ENCODE measurements around the gene VCAN. TPM values are rescaled to one million over a fixed set of nuclear protein-coding genes. Genes with fewer than 3 reads are reported as not detected.

VCAN gene
- total RNA-seq, 1 donor from 2014 or later = 67.5 TPM

DNA sequence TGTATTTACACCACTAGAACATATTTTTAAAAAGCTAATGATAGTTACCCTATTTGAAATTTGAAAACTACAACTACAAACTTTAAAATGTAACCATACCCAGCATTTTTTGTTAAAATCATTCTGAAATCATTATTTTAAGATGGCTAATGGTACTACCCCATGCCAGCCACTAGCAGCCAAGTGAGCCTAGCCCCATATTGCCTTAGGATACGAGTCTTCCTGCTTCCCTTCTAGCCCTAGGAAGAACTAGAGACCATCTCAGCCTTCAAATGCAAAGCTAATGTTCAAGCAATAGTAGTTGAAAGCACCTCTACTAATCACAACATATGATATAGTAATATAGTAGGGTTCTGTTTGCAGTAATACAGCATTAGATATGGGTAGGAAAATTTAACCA lies 24.0 kb upstream of the VCAN start:
- H3K27me3 Mint-ChIP-seq (ENCODE audit: unreplicated experiment) = peaks cover 2% of the 10 kb centered on the region
- H3K27ac Mint-ChIP-seq (ENCODE audit: unreplicated experiment) = no peak overlapping the region

DNA sequence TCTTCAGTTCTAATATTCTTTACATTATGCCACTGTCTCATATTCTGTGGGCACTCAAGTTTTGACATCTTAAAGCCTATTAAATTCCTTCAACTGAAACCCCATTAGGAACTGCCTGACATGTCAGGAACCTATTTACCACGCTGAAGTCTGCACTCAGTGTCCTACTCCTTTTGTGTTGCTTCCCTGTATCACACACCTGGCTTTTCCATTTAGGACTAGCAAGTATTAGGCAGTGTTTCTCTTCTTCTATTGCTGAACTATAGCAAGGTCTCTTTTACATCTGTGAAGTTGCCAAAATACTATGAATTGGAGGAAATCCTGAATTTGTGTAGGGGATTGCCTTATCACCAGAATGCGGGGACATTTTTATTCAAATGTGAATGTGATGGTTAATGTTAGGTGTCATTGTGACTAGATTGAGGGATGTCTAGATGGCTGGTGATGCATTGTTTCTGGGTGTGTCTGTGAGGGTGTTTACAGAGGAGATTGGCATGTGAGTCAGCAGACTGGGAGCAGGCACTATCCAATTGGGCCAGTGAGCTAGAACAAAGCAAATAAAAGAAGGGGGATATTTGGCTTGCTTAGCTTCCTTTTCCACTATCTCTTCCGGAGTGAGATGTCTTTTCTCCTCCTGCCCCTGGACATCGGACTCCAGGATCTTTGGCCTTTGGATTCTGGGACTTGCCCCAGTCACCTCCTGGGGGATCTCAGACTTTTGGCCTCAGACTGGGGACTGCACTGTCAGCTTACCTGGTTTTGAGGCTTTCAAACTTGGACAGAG lies 21.2 kb upstream of the VCAN start:
- TF ChIP-seq, protein P1, sequence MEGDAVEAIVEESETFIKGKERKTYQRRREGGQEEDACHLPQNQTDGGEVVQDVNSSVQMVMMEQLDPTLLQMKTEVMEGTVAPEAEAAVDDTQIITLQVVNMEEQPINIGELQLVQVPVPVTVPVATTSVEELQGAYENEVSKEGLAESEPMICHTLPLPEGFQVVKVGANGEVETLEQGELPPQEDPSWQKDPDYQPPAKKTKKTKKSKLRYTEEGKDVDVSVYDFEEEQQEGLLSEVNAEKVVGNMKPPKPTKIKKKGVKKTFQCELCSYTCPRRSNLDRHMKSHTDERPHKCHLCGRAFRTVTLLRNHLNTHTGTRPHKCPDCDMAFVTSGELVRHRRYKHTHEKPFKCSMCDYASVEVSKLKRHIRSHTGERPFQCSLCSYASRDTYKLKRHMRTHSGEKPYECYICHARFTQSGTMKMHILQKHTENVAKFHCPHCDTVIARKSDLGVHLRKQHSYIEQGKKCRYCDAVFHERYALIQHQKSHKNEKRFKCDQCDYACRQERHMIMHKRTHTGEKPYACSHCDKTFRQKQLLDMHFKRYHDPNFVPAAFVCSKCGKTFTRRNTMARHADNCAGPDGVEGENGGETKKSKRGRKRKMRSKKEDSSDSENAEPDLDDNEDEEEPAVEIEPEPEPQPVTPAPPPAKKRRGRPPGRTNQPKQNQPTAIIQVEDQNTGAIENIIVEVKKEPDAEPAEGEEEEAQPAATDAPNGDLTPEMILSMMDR (IDR thresholded peaks at IDR 0.05) = no peak
- H3K27ac Mint-ChIP-seq (ENCODE audit: unreplicated experiment) = no peak overlapping the region
- H3K27me3 Mint-ChIP-seq (ENCODE audit: unreplicated experiment) = peaks cover 2% of the 10 kb centered on the region
- H3K4me1 Mint-ChIP-seq (ENCODE audit: unreplicated experiment) = no peaks in the 10 kb centered on the region
- H3K9me3 Mint-ChIP-seq (ENCODE audit: unreplicated experiment) = peaks cover 21% of the 10 kb centered on the region
- DNase-seq (ENCODE audit: extremely low spot score, unreplicated experiment) = no peak
- no peaks in the 10 kb centered on the region for H3K36me3 Mint-ChIP-seq (ENCODE audit: unreplicated experiment)
- no peak overlapping the region for H3K4me3 Mint-ChIP-seq (ENCODE audit: unreplicated experiment)

More for the DNA sequence above, 24.0 kb upstream of the VCAN start:
- H3K4me3 Mint-ChIP-seq (ENCODE audit: unreplicated experiment) = no peak overlapping the region
- H3K36me3 Mint-ChIP-seq (ENCODE audit: unreplicated experiment) = no peaks in the 10 kb centered on the region
- no peaks in the 10 kb centered on the region for H3K9me3 Mint-ChIP-seq (ENCODE audit: unreplicated experiment)
- no peaks in the 10 kb centered on the region for H3K4me1 Mint-ChIP-seq (ENCODE audit: unreplicated experiment)
- no peak for DNase-seq (ENCODE audit: extremely low spot score, unreplicated experiment)
- TF ChIP-seq, protein P1 (IDR thresholded peaks at IDR 0.05) = no peak

DNA sequence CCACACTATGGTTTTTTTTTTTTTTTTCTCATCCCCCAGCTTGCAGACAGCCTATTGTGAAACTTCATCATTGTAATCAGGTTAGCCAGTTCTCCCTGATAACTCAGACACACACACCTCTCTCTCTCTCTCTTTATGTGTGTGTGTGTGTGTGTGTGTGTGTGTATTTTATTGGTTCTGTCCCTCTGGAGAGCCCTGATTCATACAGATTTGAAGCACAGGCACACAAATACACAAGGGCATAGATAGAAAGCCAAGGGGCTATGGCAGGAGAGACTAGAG lies 20.6 kb upstream of the VCAN start:
- peaks cover 2% of the 10 kb centered on the region for H3K27me3 Mint-ChIP-seq (ENCODE audit: unreplicated experiment)
- H3K4me1 Mint-ChIP-seq (ENCODE audit: unreplicated experiment) = no peaks in the 10 kb centered on the region
- no peak for DNase-seq (ENCODE audit: extremely low spot score, unreplicated experiment)
- no peaks in the 10 kb centered on the region for H3K36me3 Mint-ChIP-seq (ENCODE audit: unreplicated experiment)
- no peak overlapping the region for H3K27ac Mint-ChIP-seq (ENCODE audit: unreplicated experiment)
- no peak overlapping the region for H3K4me3 Mint-ChIP-seq (ENCODE audit: unreplicated experiment)
- peaks cover 21% of the 10 kb centered on the region for H3K9me3 Mint-ChIP-seq (ENCODE audit: unreplicated experiment)
- TF ChIP-seq, protein P1 (IDR thresholded peaks at IDR 0.05) = no peak

DNA sequence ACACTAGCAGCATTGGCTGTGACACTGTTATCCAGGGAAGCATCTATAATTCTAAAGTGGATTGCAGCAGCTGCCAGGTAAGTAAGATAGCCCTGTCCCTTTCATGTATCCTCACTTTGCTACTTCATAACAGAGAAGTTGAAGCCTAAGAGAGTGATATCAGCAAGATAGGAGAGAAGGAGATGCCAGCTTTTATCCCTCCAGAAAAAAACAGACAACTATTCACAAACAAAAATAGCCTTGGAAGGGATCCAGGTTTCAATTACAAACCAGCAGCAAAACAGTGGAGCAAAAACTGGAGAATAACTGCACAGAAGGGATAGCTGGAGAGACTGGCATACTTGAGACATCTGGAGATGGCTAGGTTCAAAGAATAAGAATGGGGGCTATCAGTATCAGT lies 19.6 kb upstream of the VCAN start:
- Mint-ChIP-seq H3K9me3 (ENCODE audit: unreplicated experiment) (peaks cover 24% of the 10 kb centered on the region), H3K27me3 (ENCODE audit: unreplicated experiment) (peaks cover 2% of the 10 kb centered on the region), H3K27ac (ENCODE audit: unreplicated experiment) (no peak overlapping the region)

DNA sequence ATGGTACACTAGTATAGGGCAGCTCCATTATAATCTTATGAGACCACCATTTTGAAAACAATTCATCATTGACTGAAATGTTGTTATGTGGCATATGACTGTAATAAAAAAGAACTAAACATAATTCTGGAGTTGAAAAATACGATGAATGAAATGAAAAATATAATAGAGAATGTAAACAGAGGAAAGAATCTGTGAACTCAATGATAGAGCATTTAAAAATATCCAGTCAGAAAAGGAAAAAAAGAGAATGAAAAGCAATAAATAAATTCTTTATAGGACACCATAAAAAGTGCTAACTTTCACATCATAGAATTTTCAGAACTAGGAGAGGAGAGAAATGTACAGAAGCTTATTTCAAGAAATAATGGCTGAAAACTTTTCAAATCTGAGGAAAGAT lies 17.6 kb upstream of the VCAN start:
- Mint-ChIP-seq H3K36me3 (ENCODE audit: unreplicated experiment) (no peaks in the 10 kb centered on the region), H3K9me3 (ENCODE audit: unreplicated experiment) (peaks cover 27% of the 10 kb centered on the region), H3K27ac (ENCODE audit: unreplicated experiment) (no peak overlapping the region), H3K4me3 (ENCODE audit: unreplicated experiment) (no peak overlapping the region), H3K27me3 (ENCODE audit: unreplicated experiment) (no peaks in the 10 kb centered on the region), H3K4me1 (ENCODE audit: unreplicated experiment) (no peaks in the 10 kb centered on the region)
- TF ChIP-seq, protein P1 (IDR thresholded peaks at IDR 0.05) = no peak
- DNase-seq (ENCODE audit: extremely low spot score, unreplicated experiment) = no peak

More for the DNA sequence above, 19.6 kb upstream of the VCAN start:
- Mint-ChIP-seq H3K4me3 (ENCODE audit: unreplicated experiment) (no peak overlapping the region), H3K36me3 (ENCODE audit: unreplicated experiment) (no peaks in the 10 kb centered on the region), H3K4me1 (ENCODE audit: unreplicated experiment) (no peaks in the 10 kb centered on the region)
- DNase-seq (ENCODE audit: extremely low spot score, unreplicated experiment) = no peak
- TF ChIP-seq, protein P1 (IDR thresholded peaks at IDR 0.05) = no peak

Data from osteocyte (in vitro differentiated cells).